Measurements from ENCODE around the gene MYBPC1. TPM values are rescaled to one million over a fixed set of nuclear protein-coding genes. Genes with fewer than 3 reads are reported as not detected.

MYBPC1 gene
- total and polyA plus RNA-seq, 2 experiments from 2014 or later = 0.18 TPM; not detected in 1

- DNase-seq (ENCODE audit: low spot score) (peak; percentile 24), ATAC-seq (peak; percentile 55)
- Histone ChIP-seq H3F3A (replicated peaks; ENCODE audit: low read depth) (no peaks in the 10 kb centered on the region), H3K4me3 (no peak overlapping the region), H3K4me2 (no peak overlapping the region), H3K27ac (ENCODE audit: low read depth) (no peak overlapping the region), H3K36me3 (ENCODE audit: insufficient read depth) (no peaks in the 10 kb centered on the region), H3K9me2 (ENCODE audit: insufficient read depth) (peaks cover 5% of the 10 kb centered on the region; the same call in 1 of the 2 replicates), H4K20me1 (replicated peaks; ENCODE audit: insufficient read depth) (no peaks in the 10 kb centered on the region), H3K27me3 (ENCODE audit: insufficient read depth) (no peaks in the 10 kb centered on the region), H3K79me2 (replicated peaks; ENCODE audit: insufficient read depth) (no peaks in the 10 kb centered on the region), H2AFZ (no peak overlapping the region), H3K4me1 (ENCODE audit: insufficient read depth) (no peaks in the 10 kb centered on the region)
- TF ChIP-seq ETS1 (IDR thresholded peaks at IDR 0.05) (no peak), STAT1 (IDR thresholded peaks at IDR 0.05; ENCODE audit: unreplicated experiment) (no peak), JUNB (IDR thresholded peaks at IDR 0.05; ENCODE audit: unreplicated experiment) (no peak), NANOG (IDR thresholded peaks at IDR 0.05; ENCODE audit: borderline replicate concordance) (no peak), CTCF (conservative IDR thresholded peaks at IDR 0.05; ENCODE audit: low read depth in 2 of 2) (no peak), CREB1 (CRISPR knock-in tag; IDR thresholded peaks at IDR 0.05; ENCODE audit: low read depth) (no peak), ZNF114 (CRISPR knock-in tag; IDR thresholded peaks at IDR 0.05) (no peak), REST (IDR thresholded peaks at IDR 0.05; ENCODE audit: unreplicated experiment) (no peak), ZNF462 (CRISPR knock-in tag; IDR thresholded peaks at IDR 0.05) (no peak), EZH2 (IDR thresholded peaks at IDR 0.05; ENCODE audit: low read depth, unreplicated experiment) (no peak)
- peaks cover 2% of the 10 kb centered on the region for H3K27me3 Mint-ChIP-seq (ENCODE audit: insufficient read depth, low read depth, poor library complexity)
- H3K4me3 Mint-ChIP-seq = no peak overlapping the region
- no peaks in the 10 kb centered on the region for H3K9me3 Mint-ChIP-seq
- H3K27ac Mint-ChIP-seq = no peak overlapping the region
- peaks cover 5% of the 10 kb centered on the region for H3K4me1 Mint-ChIP-seq
- H3K36me3 Mint-ChIP-seq (ENCODE audit: low read depth) = no peaks in the 10 kb centered on the region
These were observed 58.7 kb downstream of the MYBPC1 start for GRCh38 chr12:101653503-101653902.

Data from GM23338 (cell line).